ENCODE measurements around the gene SOS2. TPM values are rescaled to one million over a fixed set of nuclear protein-coding genes. Genes with fewer than 3 reads are reported as not detected.

SOS2 gene
- total and polyA plus RNA-seq, 2 donors (not counting 3 experiments of a cell fraction or from before 2014, with no cell fraction given) = 6.7 to 21.3 TPM

DNA sequence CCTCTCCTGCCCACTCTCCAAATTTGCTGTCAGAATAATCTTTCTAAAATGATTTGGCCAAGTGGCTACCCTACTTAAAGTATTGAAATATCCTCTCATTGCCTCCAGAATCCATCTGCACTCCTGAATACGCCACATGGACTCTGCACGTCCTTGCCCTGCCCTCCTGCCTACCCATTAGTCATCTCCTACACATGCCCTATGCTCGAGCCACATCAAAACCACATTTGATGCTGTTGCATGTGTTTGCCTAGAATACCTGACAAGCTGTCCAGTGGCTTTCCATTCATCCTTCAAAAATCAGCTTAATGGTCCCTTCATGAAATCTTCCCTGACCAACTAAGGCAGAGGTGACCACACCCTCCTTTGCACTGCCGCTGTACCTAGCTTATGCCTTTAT, 132.0 kb downstream of the SOS2 start:
- Histone ChIP-seq H3K9me1 (replicated peaks; ENCODE audit: control insufficient read depth, extremely low read depth, insufficient read depth, low read length) (no peaks in the 10 kb centered on the region), H4K20me1 (replicated peaks; ENCODE audit: control insufficient read depth, extremely low read depth, insufficient read depth, low read length) (no peaks in the 10 kb centered on the region), H3K9me3 (replicated peaks; ENCODE audit: control insufficient read depth, insufficient read depth, low read length) (no peaks in the 10 kb centered on the region), H3K4me1 (ENCODE audit: control insufficient read depth, extremely low read depth, insufficient read depth, low read length) (no peaks in the 10 kb centered on the region), H3K36me3 (ENCODE audit: control insufficient read depth in 2 of 2, extremely low read depth in 1 of 2, insufficient read depth in 2 of 2, low read length in 2 of 2) (no peaks in the 10 kb centered on the region), H3K4me3 (replicated peaks in 1 of 3; ENCODE audit: insufficient read depth in 1 of 3, low read depth in 1 of 3, low read length in 3 of 3) (no peak overlapping the region), H3K9ac (replicated peaks; ENCODE audit: extremely low read depth, insufficient read depth, low read length) (no peak overlapping the region), H3K4me2 (ENCODE audit: insufficient read depth, low read length) (no peak overlapping the region), H3K27me3 (ENCODE audit: control insufficient read depth in 2 of 2, insufficient read depth in 2 of 2, low read length in 2 of 2) (no peaks in the 10 kb centered on the region), H3K27ac (ENCODE audit: insufficient read depth, low read depth, low read length) (no peak overlapping the region), H2AFZ (ENCODE audit: low read depth, low read length) (no peak overlapping the region), H3K79me2 (ENCODE audit: control insufficient read depth, insufficient read depth, low read length) (no peaks in the 10 kb centered on the region)
- DNase-seq (ENCODE audit: low read depth, low spot score) = no peak
- dilution Hi-C loops (cut with MboI; ENCODE audit: extremely low pct_ligation_motif_present, low sequenced_read_pairs) = no loop called here
- intact Hi-C loops (cut with micrococcal nuclease) = loop anchor here (10.0 kb wide), 1 partner anchor 55 kb away; no protein-coding TSS in a partner anchor
- BruUV-seq (replicated peaks) = no TSS peak
- CTCF ChIA-PET = interaction anchor here (1.2 to 12.5 kb wide), 3 partner anchors 234 to 247 kb away, joined by 3 to 242 read pairs (median 4); partner anchors contain the start of gene NEMF
- no peak for TF ChIP-seq GATA2 (IDR thresholded peaks at IDR 0.05; ENCODE audit: insufficient read depth, insufficient read length, low read depth, low read length)
- no peak for TF ChIP-seq FOS (IDR thresholded peaks at IDR 0.05; ENCODE audit: borderline replicate concordance, insufficient read depth, low read length)
- FAIRE-seq = no peak
- POLR2A ChIA-PET = no interaction called here

DNA sequence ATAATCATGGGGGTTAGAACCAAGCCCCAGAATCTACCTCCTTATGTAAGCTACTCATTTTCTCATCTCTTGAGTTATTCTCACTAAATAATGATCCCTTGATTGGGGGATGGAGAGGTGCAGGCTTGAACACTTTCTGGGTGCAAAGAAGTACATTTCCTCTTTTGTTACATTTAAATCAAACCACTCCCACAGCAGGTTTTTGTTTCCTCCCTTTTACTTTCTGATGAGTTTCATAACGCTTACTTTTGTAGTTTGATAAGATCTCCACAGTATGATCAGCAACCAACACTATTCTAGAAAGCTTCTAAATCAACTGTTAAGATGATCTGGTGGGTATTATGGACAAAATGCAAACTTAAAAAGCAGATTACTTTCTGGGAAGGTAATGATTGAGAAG, 135.5 kb downstream of the SOS2 start:
- H3K36me3 ChIP-seq (ENCODE audit: control insufficient read depth in 2 of 2, extremely low read depth in 1 of 2, insufficient read depth in 2 of 2, low read length in 2 of 2) = no peaks in the 10 kb centered on the region
- no peaks in the 10 kb centered on the region for H3K27me3 ChIP-seq (ENCODE audit: control insufficient read depth in 2 of 2, insufficient read depth in 2 of 2, low read length in 2 of 2)
- no peaks in the 10 kb centered on the region for H3K79me2 ChIP-seq (ENCODE audit: control insufficient read depth, insufficient read depth, low read length)
- no peak overlapping the region for H3K27ac ChIP-seq (ENCODE audit: insufficient read depth, low read depth, low read length)
- no peak overlapping the region for H3K4me3 ChIP-seq (replicated peaks in 1 of 3; ENCODE audit: insufficient read depth in 1 of 3, low read depth in 1 of 3, low read length in 3 of 3)
- FAIRE-seq (no peak), DNase-seq (ENCODE audit: low read depth, low spot score) (no peak)
- H2AFZ ChIP-seq (ENCODE audit: low read depth, low read length) = no peak overlapping the region
- ChIA-PET POLR2A (no interaction called here), CTCF (interaction anchor here (1.5 to 1.7 kb wide), 2 partner anchors 8 to 12 kb away, joined by 3 read pairs; no protein-coding TSS in a partner anchor)
- H3K9me3 ChIP-seq (replicated peaks; ENCODE audit: control insufficient read depth, insufficient read depth, low read length) = no peaks in the 10 kb centered on the region
- H3K9ac ChIP-seq (replicated peaks; ENCODE audit: extremely low read depth, insufficient read depth, low read length) = no peak overlapping the region
- no peaks in the 10 kb centered on the region for H4K20me1 ChIP-seq (replicated peaks; ENCODE audit: control insufficient read depth, extremely low read depth, insufficient read depth, low read length)
- no TSS peak for BruUV-seq (replicated peaks)
- no peaks in the 10 kb centered on the region for H3K9me1 ChIP-seq (replicated peaks; ENCODE audit: control insufficient read depth, extremely low read depth, insufficient read depth, low read length)
- TF ChIP-seq MYC (IDR thresholded peaks at IDR 0.05; ENCODE audit: low read depth, low read length) = no peak
- TF ChIP-seq FOS (IDR thresholded peaks at IDR 0.05; ENCODE audit: borderline replicate concordance, insufficient read depth, low read length) = no peak
- TF ChIP-seq POLR2AphosphoS5 (IDR thresholded peaks at IDR 0.05; ENCODE audit: insufficient read depth, low read depth, low read length) = no peak
- TF ChIP-seq, protein P1, sequence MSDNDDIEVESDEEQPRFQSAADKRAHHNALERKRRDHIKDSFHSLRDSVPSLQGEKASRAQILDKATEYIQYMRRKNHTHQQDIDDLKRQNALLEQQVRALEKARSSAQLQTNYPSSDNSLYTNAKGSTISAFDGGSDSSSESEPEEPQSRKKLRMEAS (IDR thresholded peaks at IDR 0.05; ENCODE audit: insufficient read depth, insufficient read length) = no peak
- no peak for TF ChIP-seq CTCF (IDR thresholded peaks at IDR 0.05; ENCODE audit: extremely low read depth in 1 of 2, insufficient read depth in 1 of 2, low read depth in 1 of 2, low read length in 2 of 2)
- TF ChIP-seq EZH2 (IDR thresholded peaks at IDR 0.05; ENCODE audit: borderline replicate concordance, low read depth, low read length, severe bottlenecking) = no peak
- TF ChIP-seq POLR2A (IDR thresholded peaks at IDR 0.05; ENCODE audit: low read depth, low read length) = no peak
- TF ChIP-seq JUN (IDR thresholded peaks at IDR 0.05; ENCODE audit: borderline replicate concordance, insufficient read depth, insufficient read length, low read depth) = no peak
- TF ChIP-seq GATA2 (IDR thresholded peaks at IDR 0.05; ENCODE audit: insufficient read depth, insufficient read length, low read depth, low read length) = no peak
- no peaks in the 10 kb centered on the region for H3K4me1 ChIP-seq (ENCODE audit: control insufficient read depth, extremely low read depth, insufficient read depth, low read length)
- dilution Hi-C loops (cut with MboI; ENCODE audit: extremely low pct_ligation_motif_present, low sequenced_read_pairs) (no loop called here), intact Hi-C loops (cut with micrococcal nuclease) (loop anchor here (10.0 kb wide), 1 partner anchor 51 kb away; no protein-coding TSS in a partner anchor)
- H3K4me2 ChIP-seq (ENCODE audit: insufficient read depth, low read length) = no peak overlapping the region
